SK-N-MC (cell line): Measurements from ENCODE around the gene ARTN.

Experiments
- DNase-seq: peaks from one replicate; pipeline ENCODE4 v3.0.0-alpha.2; 2011; ENCODE audit warnings: low read depth, low spot score
- H3K27ac ChIP-seq: fragments of 200-600 bp; sonication (generic); 2 replicates; pipeline ENCODE4 v1.5.1; 2016; ENCODE audit warnings: mixed run types
- H3K36me3 ChIP-seq: fragments of 200-600 bp; sonication (generic); 2 replicates; pipeline ENCODE4 v1.6.1; 2017; ENCODE audit warnings: antibody characterized with exemption, low read length, mixed read lengths; ENCODE audit not compliant: insufficient read depth
- H3K4me3 ChIP-seq: fragments of 200-600 bp; sonication (generic); 2 replicates; pipeline ENCODE4 v1.5.1; 2016
- H3K9ac ChIP-seq: fragments of 200-600 bp; sonication (generic); 2 replicates; pipeline ENCODE4 v1.8.0; 2017; ENCODE audit warnings: mixed run types, mixed read lengths; ENCODE audit not compliant: insufficient read length
- H3K9me3 ChIP-seq: fragments of 200-600 bp; sonication (generic); 2 replicates; pipeline ENCODE4 v1.6.1; 2017; ENCODE audit warnings: low read depth, mild to moderate bottlenecking, antibody characterized with exemption, low read length, moderate library complexity, mixed read lengths
- EZH2 ChIP-seq: fragments of 200-600 bp; sonication (generic); IDR thresholded peaks from one replicate; pipeline ENCODE4 v1.6.1; 2017; ENCODE audit warnings: antibody characterized with exemption
- FOXP2 ChIP-seq: optimal IDR thresholded peaks from 2 replicates; pipeline ENCODE3; 2011; ENCODE audit warnings: mild to moderate bottlenecking, moderate library complexity; ENCODE audit not compliant: insufficient read depth; ENCODE audit errors: extremely low read length, control extremely low read depth
- POLR2AphosphoS5 ChIP-seq: IDR thresholded peaks from 2 replicates; pipeline ENCODE4 v1.6.1; 2012; ENCODE audit warnings: mild to moderate bottlenecking, low read depth, low read length, borderline replicate concordance

The ARTN gene

DNA sequence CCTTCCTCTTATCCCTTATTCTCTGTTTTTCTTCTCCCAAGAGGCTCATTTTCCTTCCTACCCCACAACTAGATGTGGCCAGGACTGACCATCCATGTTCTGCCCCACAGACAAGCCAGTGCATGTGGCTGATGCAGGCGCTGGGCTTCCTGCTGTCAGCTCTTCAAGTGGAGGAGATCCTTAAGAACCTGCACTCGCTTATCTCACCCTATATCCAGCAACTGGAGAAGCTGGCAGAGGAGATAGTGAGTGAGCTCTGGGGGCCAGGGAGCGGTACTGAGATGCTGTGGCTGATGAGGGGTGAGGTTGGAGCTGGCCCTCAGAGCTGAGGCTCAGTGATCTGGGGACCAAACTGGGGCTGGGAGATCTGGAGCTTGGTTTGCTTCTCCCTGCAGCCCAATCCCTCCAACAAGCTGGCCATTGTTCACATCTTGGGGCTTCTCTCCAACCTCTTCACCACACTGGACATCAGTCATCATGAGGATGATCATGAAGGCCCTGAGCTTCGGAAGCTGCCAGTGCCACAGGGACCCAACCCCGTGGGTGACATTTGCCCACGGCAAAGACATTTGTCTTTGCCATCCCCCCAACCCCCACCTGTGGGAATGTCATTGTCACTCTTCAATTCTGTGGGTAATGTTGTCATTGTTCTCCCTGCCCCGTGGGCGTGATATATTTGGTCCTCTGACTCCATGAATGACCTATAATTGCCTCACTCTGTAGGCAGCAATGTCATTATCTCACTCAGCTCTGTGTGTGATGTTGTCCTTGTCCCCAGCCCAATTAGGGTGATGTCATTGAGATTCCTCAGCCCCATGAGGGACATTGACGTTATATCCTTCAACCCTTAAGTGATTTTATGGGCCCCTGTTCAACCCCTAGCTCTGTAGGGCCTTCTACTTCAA lies 25.0 kb downstream of the ARTN start:
- Histone ChIP-seq H3K27ac (no peak overlapping the region), H3K9ac (no peak overlapping the region), H3K4me3 (no peak overlapping the region), H3K36me3 (no peaks in the 10 kb centered on the region; the same call in 1 of the 2 replicates), H3K9me3 (no peaks in the 10 kb centered on the region)
- no peak for TF ChIP-seq EZH2
- no peak for TF ChIP-seq POLR2AphosphoS5
- no peak for TF ChIP-seq FOXP2
- DNase-seq = no peak

DNA sequence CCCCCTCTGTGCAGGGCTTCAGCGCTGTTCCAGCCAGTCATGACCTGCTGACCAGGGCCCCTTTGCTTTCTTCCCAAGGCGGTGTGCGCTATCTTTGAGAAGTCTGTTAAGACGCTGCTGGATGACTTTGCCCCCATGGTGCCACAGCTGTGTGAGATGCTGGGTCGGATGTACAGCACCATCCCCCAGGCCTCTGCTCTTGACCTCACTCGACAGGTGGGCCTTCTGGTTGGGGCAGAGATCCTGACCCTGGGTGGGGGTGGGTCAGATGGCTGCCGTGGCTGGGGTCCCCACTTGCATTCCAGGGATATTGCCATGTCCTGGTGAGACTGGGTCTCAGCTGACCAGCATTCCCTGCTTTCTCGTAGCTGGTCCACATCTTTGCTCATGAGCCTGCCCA lies 27.2 kb downstream of the ARTN start:
- H3K4me3 ChIP-seq = no peak overlapping the region
- TF ChIP-seq POLR2AphosphoS5 (no peak), EZH2 (no peak), FOXP2 (no peak)
- H3K27ac ChIP-seq = no peak overlapping the region
- H3K36me3 ChIP-seq = no peaks in the 10 kb centered on the region; the same call in 1 of the 2 replicates
- H3K9me3 ChIP-seq = no peaks in the 10 kb centered on the region
- H3K9ac ChIP-seq = no peak overlapping the region
- no peak for DNase-seq

- H3K36me3 ChIP-seq = no peaks in the 10 kb centered on the region; the same call in 1 of the 2 replicates
- no peak for DNase-seq
- TF ChIP-seq FOXP2 = no peak
- no peak for TF ChIP-seq EZH2
- no peak for TF ChIP-seq POLR2AphosphoS5
These were observed 28.1 kb downstream of the ARTN start for GRCh38 chr1:43961692-43962091.

GRCh38 chr1:43962324-43962723 lies 28.7 kb downstream of the ARTN start:
- TF ChIP-seq POLR2AphosphoS5 (no peak), EZH2 (no peak), FOXP2 (no peak)
- no peak for DNase-seq
- Histone ChIP-seq H3K9me3 (no peaks in the 10 kb centered on the region), H3K36me3 (no peaks in the 10 kb centered on the region; the same call in 1 of the 2 replicates), H3K4me3 (no peak overlapping the region), H3K27ac (no peak overlapping the region), H3K9ac (no peak overlapping the region)

More at GRCh38 chr1:43961692-43962091, 28.1 kb downstream of the ARTN start:
- Histone ChIP-seq H3K9me3 (no peaks in the 10 kb centered on the region), H3K4me3 (no peak overlapping the region), H3K27ac (no peak overlapping the region), H3K9ac (no peak overlapping the region)

- Histone ChIP-seq H3K9ac (no peak overlapping the region), H3K36me3 (no peaks in the 10 kb centered on the region; the same call in 1 of the 2 replicates), H3K9me3 (no peaks in the 10 kb centered on the region), H3K27ac (no peak overlapping the region), H3K4me3 (no peak overlapping the region)
- TF ChIP-seq FOXP2 (no peak), EZH2 (no peak), POLR2AphosphoS5 (no peak)
- no peak for DNase-seq
These were observed 29.4 kb downstream of the ARTN start for GRCh38 chr1:43963006-43963405.

DNA sequence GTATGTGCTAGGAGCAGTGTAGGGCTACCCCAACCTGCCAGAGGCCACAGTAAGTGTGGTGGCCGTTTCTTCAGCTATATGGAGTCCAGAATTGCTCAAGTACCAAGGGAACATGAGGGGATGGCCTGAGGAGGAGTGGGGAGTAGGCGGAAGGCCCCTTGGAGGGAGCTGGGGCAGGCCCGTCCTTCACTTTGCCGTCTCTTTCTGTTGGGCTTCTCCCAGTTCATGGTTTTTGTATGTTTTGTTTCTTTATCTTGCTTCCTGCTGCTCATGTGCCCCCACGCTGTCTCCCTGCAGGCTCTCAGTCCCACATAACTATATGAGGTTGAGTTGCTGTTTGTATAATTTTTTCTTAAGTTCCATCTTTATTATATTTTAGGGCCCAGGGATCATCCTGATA lies 30.3 kb downstream of the ARTN start:
- Histone ChIP-seq H3K9me3 (no peaks in the 10 kb centered on the region), H3K4me3 (no peak overlapping the region), H3K27ac (no peak overlapping the region), H3K36me3 (no peaks in the 10 kb centered on the region; the same call in 1 of the 2 replicates), H3K9ac (no peak overlapping the region)
- DNase-seq = no peak
- TF ChIP-seq POLR2AphosphoS5 (no peak), FOXP2 (no peak), EZH2 (no peak)

DNA sequence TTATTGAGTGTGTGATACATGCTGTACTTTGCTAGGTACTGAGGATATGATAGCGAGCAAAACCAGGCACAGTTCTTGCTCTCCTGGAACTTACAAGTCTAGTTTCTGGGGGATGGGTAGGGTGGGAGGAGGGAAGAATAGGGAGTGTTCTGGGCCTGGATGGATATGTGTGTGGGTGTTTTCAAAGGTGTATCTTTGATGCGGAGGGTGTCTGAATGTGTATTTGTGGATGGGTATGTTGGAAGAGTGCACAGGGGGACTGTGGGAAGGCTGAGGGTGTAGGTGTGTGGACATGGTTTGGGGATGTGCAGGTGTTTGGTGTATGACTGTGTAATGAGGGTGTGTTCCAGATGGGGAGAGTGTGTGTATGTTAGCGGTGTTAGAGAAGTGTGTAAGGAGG lies 31.7 kb downstream of the ARTN start:
- no peak overlapping the region for H3K4me3 ChIP-seq
- DNase-seq = no peak
- no peak overlapping the region for H3K9ac ChIP-seq
- H3K36me3 ChIP-seq = no peaks in the 10 kb centered on the region; the same call in 1 of the 2 replicates
- no peaks in the 10 kb centered on the region for H3K9me3 ChIP-seq
- no peak overlapping the region for H3K27ac ChIP-seq
- TF ChIP-seq EZH2 (no peak), FOXP2 (no peak), POLR2AphosphoS5 (no peak)

- TF ChIP-seq POLR2AphosphoS5 (no peak), EZH2 (no peak), FOXP2 (no peak)
- Histone ChIP-seq H3K36me3 (peaks cover 6% of the 10 kb centered on the region; the same call in 1 of the 2 replicates), H3K27ac (no peak overlapping the region), H3K9me3 (no peaks in the 10 kb centered on the region), H3K4me3 (no peak overlapping the region), H3K9ac (no peak overlapping the region)
- DNase-seq = no peak
These were observed 34.8 kb downstream of the ARTN start for GRCh38 chr1:43968348-43968948.

DNA sequence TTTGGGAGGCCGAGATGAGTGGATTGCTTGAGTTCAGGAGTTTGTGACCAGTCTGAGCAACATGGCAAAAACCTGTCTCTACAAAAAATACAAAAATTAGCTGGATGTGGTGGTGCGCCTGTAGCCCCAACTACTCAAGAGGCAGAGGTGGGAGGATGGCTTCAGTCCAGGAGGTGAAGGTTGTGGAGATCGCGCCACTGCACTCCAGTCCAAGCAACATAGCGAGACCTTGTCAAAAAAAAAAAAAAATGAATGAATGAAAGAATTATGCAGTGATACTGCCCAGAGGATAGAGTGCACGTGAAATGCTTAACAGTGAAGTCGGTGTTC lies 35.8 kb downstream of the ARTN start:
- H3K9me3 ChIP-seq = no peaks in the 10 kb centered on the region
- DNase-seq = no peak
- no peak overlapping the region for H3K9ac ChIP-seq
- H3K36me3 ChIP-seq = peaks cover 6% of the 10 kb centered on the region; the same call in 1 of the 2 replicates
- no peak for TF ChIP-seq FOXP2
- no peak for TF ChIP-seq EZH2
- no peak for TF ChIP-seq POLR2AphosphoS5
- H3K27ac ChIP-seq = no peak overlapping the region
- peak overlapping the region; percentile 91 for H3K4me3 ChIP-seq
